NOMO-1 treated with dmso at 0.1 percent for 144 hours (cell line): ENCODE results near the gene RPP25.
"Not testable (repeated sequence)": the region's sequence is repeated elsewhere in the genome, so short reads cannot be mapped to it uniquely, and the experiment has no call there.

ENCODE experiments used
- DNase-seq: peaks from one replicate; lab custom pipeline; 2025; ENCODE audit not compliant: unreplicated experiment; lab: John Stamatoyannopoulos, UW

RPP25 gene

GRCh38 chr15:74963213-74963612 lies 6.6 kb upstream of the RPP25 start:
- no peak for DNase-seq

- DNase-seq, result no peak
These were observed 6.1 kb upstream of the RPP25 start for GRCh38 chr15:74962671-74963070.

- no peak for DNase-seq
These were observed 5.6 kb upstream of the RPP25 start for GRCh38 chr15:74962219-74962618.

- DNase-seq, result no peak
These were observed 5.0 kb upstream of the RPP25 start for GRCh38 chr15:74961616-74962015.

GRCh38 chr15:74960995-74961588 lies 4.5 kb upstream of the RPP25 start:
- no peak for DNase-seq

- DNase-seq, result no peak
These were observed 3.7 kb upstream of the RPP25 start for GRCh38 chr15:74960286-74960685.

- DNase-seq, result no peak
These were observed 3.0 kb upstream of the RPP25 start for GRCh38 chr15:74959586-74959939.

GRCh38 chr15:74958908-74959585 lies 2.5 kb upstream of the RPP25 start:
- no peak for DNase-seq

- DNase-seq, result no peak
These were observed 1.8 kb upstream of the RPP25 start for GRCh38 chr15:74958320-74958907.

GRCh38 chr15:74957476-74958035 lies 984 bp upstream of the RPP25 start:
- no peak for DNase-seq

- DNase-seq, result peak; percentile 56
These were observed 550 bp downstream of the RPP25 start for GRCh38 chr15:74955796-74956647.

- DNase-seq, result no peak
These were observed 1.6 kb downstream of the RPP25 start for GRCh38 chr15:74955017-74955416.

- no peak for DNase-seq
These were observed 2.1 kb downstream of the RPP25 start for GRCh38 chr15:74954515-74954914.

GRCh38 chr15:74951006-74951405 lies 5.6 kb downstream of the RPP25 start:
- DNase-seq, result no peak

GRCh38 chr15:74950078-74950908 lies 6.3 kb downstream of the RPP25 start:
- DNase-seq, result peak; percentile 15

GRCh38 chr15:74937590-74938371 lies 18.8 kb downstream of the RPP25 start, which contains the start of gene COX5A:
COX5A (minus strand) TSS chr15:74938073; CDS start chr15:74938014, 59 bp downstream.
- peak; percentile 87 for DNase-seq

GRCh38 chr15:74937272-74937589 lies 19.3 kb downstream of the RPP25 start:
- no peak for DNase-seq

GRCh38 chr15:74935193-74935592 lies 21.4 kb downstream of the RPP25 start:
- not testable (repeated sequence) for DNase-seq

- no peak for DNase-seq
These were observed 23.0 kb downstream of the RPP25 start for GRCh38 chr15:74933573-74933972.

- DNase-seq, result no peak
These were observed 27.8 kb downstream of the RPP25 start for GRCh38 chr15:74928771-74929198.
